HG02798 (cell line): ENCODE measurements around the gene BOLA2B.
"Not testable (repeated sequence)": the region's sequence is repeated elsewhere in the genome, so short reads cannot be mapped to it uniquely, and the experiment has no call there.

ENCODE experiments used
- ATAC-seq: cut with Tn5 transposase; IDR thresholded peaks from one replicate; pipeline ENCODE4 v1.9.1; 2021; ENCODE audit warnings: mild to moderate bottlenecking; ENCODE audit not compliant: unreplicated experiment, poor library complexity

Gene BOLA2B

GRCh38 chr16:30184891-30185682 is 8.4 kb downstream of the BOLA2B start:
- ATAC-seq: no peak

GRCh38 chr16:30184096-30184890 is 9.2 kb downstream of the BOLA2B start:
- ATAC-seq: peak; percentile 2

- ATAC-seq: peak; percentile 67
Observed at GRCh38 chr16:30183233-30184095, 10.0 kb downstream of the BOLA2B start, which contains the start of gene CORO1A. Gene CORO1A, plus strand, starts transcription at chr16:30183602. Its CDS starts 1,608 bp downstream, at chr16:30185210.

GRCh38 chr16:30180741-30181140 is 12.7 kb downstream of the BOLA2B start:
- ATAC-seq: no peak

- no peak for ATAC-seq
Observed at GRCh38 chr16:30179931-30180330, 13.5 kb downstream of the BOLA2B start.

- ATAC-seq: no peak
Observed at GRCh38 chr16:30179195-30179594, 14.3 kb downstream of the BOLA2B start.

GRCh38 chr16:30176876-30177275 is 16.6 kb downstream of the BOLA2B start:
- not testable (repeated sequence) for ATAC-seq

GRCh38 chr16:30173054-30173453 is 20.4 kb downstream of the BOLA2B start:
- no peak for ATAC-seq

GRCh38 chr16:30170145-30170544 is 23.3 kb downstream of the BOLA2B start:
- not testable (repeated sequence) for ATAC-seq

GRCh38 chr16:30169416-30169815 is 24.1 kb downstream of the BOLA2B start:
- ATAC-seq: not testable (repeated sequence)

- ATAC-seq: not testable (repeated sequence)
Observed at GRCh38 chr16:30168746-30169145, 24.7 kb downstream of the BOLA2B start.

- no peak for ATAC-seq
Observed at GRCh38 chr16:30166202-30166902, 27.1 kb downstream of the BOLA2B start.

GRCh38 chr16:30163538-30163937 is 29.9 kb downstream of the BOLA2B start:
- ATAC-seq: no peak

- ATAC-seq: no peak
Observed at GRCh38 chr16:30157214-30157613, 36.3 kb downstream of the BOLA2B start.

- ATAC-seq: no peak
Observed at GRCh38 chr16:30155188-30155587, 38.3 kb downstream of the BOLA2B start.

- no peak for ATAC-seq
Observed at GRCh38 chr16:30152517-30152916, 40.9 kb downstream of the BOLA2B start.

- ATAC-seq: no peak
Observed at GRCh38 chr16:30151091-30151490, 42.4 kb downstream of the BOLA2B start.

- ATAC-seq: no peak
Observed at GRCh38 chr16:30149250-30149930, 44.1 kb downstream of the BOLA2B start.

- no peak for ATAC-seq
Observed at GRCh38 chr16:30147843-30148510, 45.5 kb downstream of the BOLA2B start.
